ENCODE results near the gene CARMIL1.
"Not testable (repeated sequence)": the region's sequence is repeated elsewhere in the genome, so short reads cannot be mapped to it uniquely, and the experiment has no call there.

Gene CARMIL1

DNA sequence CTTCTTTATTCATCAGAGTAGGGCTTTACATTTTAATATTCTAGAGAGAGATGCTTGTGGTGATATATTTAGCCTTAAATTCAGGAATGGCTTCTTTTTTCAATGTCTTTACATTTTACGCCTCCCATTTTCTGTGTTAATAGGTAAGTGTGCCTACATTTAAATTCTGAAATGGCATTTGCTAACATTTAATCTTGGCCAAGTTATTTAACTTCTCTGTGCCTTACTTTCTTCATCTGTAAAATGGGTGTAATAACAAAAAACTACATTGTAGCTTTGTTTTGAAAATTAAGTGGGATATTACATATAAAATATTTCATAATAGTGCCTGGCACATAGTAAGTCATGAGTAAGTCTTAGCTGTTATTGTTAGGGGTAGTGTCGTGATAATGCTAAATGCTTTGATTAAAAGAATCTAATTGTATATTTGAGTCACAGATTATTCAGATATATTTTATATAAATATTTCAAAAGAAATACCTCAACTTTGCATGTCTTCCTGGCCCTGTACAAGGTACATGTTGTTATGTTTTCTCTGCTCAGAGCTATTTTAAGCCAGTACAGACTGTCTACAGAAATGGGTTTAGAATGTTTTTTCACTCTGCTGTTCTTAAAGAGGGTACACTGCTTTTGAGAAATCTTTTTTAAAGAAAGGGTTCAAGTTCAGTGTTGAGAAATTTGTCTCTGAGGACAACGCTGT is 18.8 kb downstream of the CARMIL1 start:
- TF ChIP-seq CTCF (IDR thresholded peaks at IDR 0.05; ENCODE audit: insufficient read depth, missing control alignments) = no peak
- no peak for FAIRE-seq
- no peak for DNase-seq (ENCODE audit: insufficient read length, low spot score)

DNA sequence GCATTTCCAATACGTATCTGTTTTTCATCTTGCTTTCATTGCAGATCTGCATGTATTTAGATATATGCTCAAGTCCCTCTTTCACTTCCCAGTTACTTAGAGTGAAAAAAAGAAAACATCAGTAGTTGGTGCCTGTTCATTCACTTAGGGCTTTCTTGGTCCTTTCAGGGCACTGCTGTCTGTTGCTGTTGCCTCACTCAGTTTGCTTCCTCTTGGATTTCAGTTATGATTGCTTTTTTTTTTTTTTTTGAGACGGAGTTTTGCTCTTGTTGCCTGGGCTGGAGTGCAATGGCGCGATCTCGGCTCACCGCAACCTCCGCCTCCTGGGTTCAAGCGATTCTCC is 19.3 kb downstream of the CARMIL1 start:
- FAIRE-seq; DNase-seq (ENCODE audit: insufficient read length, low spot score): not testable (repeated sequence)

- FAIRE-seq = no peak
- no peak for DNase-seq (ENCODE audit: insufficient read length, low spot score)
- no peak for TF ChIP-seq CTCF (IDR thresholded peaks at IDR 0.05; ENCODE audit: insufficient read depth, missing control alignments)
Observed at GRCh38 chr6:25301362-25301761, 22.2 kb downstream of the CARMIL1 start.

- FAIRE-seq = no peak
- TF ChIP-seq CTCF (IDR thresholded peaks at IDR 0.05; ENCODE audit: insufficient read depth, missing control alignments) = no peak
- DNase-seq (ENCODE audit: insufficient read length, low spot score) = no peak
Observed at GRCh38 chr6:25302151-25302550, 23.0 kb downstream of the CARMIL1 start.

DNA sequence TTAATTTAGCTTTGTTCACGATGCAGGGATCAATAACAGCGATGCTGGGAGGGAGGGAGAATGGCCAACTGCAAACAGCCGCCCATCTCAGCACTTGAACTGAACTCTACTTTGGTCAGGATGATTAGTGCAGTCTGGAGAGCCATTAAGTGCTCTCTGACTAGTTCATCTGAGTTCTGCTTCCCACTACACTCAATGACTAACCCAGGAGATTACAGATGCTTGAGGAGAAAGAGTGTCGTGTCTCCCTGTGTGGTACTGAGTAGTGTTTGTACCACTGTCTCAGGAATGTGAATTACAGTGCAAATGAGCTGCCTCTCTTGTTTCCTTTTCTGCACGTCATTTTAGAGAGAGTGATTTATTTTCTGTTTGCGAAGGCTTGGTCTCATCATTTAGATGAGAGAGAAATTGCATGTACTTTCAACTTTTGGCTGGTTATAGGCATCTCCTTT is 23.5 kb downstream of the CARMIL1 start:
- no peak for FAIRE-seq
- no peak for TF ChIP-seq CTCF (IDR thresholded peaks at IDR 0.05; ENCODE audit: insufficient read depth, missing control alignments)
- DNase-seq (ENCODE audit: insufficient read length, low spot score) = no peak

- no peak for DNase-seq (ENCODE audit: insufficient read length, low spot score)
- TF ChIP-seq CTCF (IDR thresholded peaks at IDR 0.05; ENCODE audit: insufficient read depth, missing control alignments) = no peak
- no peak for FAIRE-seq
Observed at GRCh38 chr6:25303254-25303653, 24.1 kb downstream of the CARMIL1 start.

DNA sequence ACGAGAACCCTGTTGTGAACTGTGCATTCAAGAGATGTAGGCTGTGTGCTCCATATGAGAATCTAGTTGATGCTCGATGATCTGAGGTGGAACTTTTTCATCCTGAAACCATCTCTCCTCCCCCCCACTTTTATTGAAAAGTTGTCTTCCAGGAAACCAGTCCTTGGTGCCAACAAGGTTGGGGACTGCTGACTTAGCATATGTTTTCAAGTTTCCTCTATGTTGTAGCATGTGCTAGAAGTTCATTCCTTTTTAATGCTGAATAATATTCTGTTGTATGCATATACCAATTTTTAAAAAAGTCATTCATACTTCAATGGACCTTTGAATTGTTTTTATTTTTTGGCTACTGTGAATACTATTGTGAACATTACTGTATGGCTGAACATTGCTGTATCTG is 27.2 kb downstream of the CARMIL1 start:
- DNase-seq (ENCODE audit: insufficient read length, low spot score) (no peak), FAIRE-seq (no peak)
- TF ChIP-seq CTCF (IDR thresholded peaks at IDR 0.05; ENCODE audit: insufficient read depth, missing control alignments) = no peak
